Mucosa of descending colon (tissue), 3 donors: ENCODE data around the gene ZDHHC7. TPM values are rescaled to one million over a fixed set of nuclear protein-coding genes. Genes with fewer than 3 reads are reported as not detected.

ENCODE experiments used
- ATAC-seq: fragments of 200-7000 bp; cut with Tn5 transposase; one replicate; pipeline ENCODE4 v1.9.1; 2020; ENCODE audit warnings: mild to moderate bottlenecking, moderate library complexity
- DNase-seq, 3 donors: peaks; one replicate each; pipeline ENCODE4 v3.0.0-alpha.2; 2020
- H3K36me3 ChIP-seq: fragments of 200-600 bp; one replicate; pipeline ENCODE4 v1.8.0; 2021; ENCODE audit warnings: low read depth, mild to moderate bottlenecking
- H3K4me1 ChIP-seq: fragments of 200-600 bp; one replicate; pipeline ENCODE4 v1.8.0; 2021; ENCODE audit warnings: low read depth, mild to moderate bottlenecking
- H3K4me3 ChIP-seq: fragments of 200-600 bp; one replicate; pipeline ENCODE4 v1.8.0; 2021; ENCODE audit warnings: mild to moderate bottlenecking
- H3K9me3 ChIP-seq: fragments of 200-600 bp; one replicate; pipeline ENCODE4 v1.8.0; 2021; ENCODE audit warnings: mild to moderate bottlenecking
- CTCF ChIP-seq: fragments of 200-600 bp; IDR thresholded peaks from one replicate; pipeline ENCODE4 v1.8.0; 2022; ENCODE audit warnings: antibody characterized with exemption, mild to moderate bottlenecking
- intact Hi-C, 2 donors: fragments of 100-400 bp; cut with DNase I in 1 of 2; cut with micrococcal nuclease in 1 of 2; formaldehyde crosslinking; loops; one replicate each; pipeline versions ENCODE4 v1.11.0 to v1.11.1; 2022; cut with DNase I, micrococcal nuclease
- total RNA-seq, 3 donors: library from RNA; stranded (reverse); fragmentation: NEBNext Ultra II Directional in 2 of 3; extraction: Animal tissue kit (Norgen Biotek cat#: 25700) in 2 of 3; gene quantifications; one replicate each; pipeline versions ENCODE4 v1.2.1 to v1.2.4, GENCODE V29; 2021 to 2023
- donor health status: DM: no; HTN: no; CAD: no; lungs with moderate emphysema.
- donor health status: DM: no; HTN: no; CAD: no.
- donor health status: DM: no; HTN: yes; CAD: no.

Gene ZDHHC7
- total RNA-seq, 3 donors from 2014 or later = 69.8 to 96.1 (median 78.7) TPM

- TF ChIP-seq CTCF = no peak
- Histone ChIP-seq H3K9me3 (no peaks in the 10 kb centered on the region), H3K36me3 (no peaks in the 10 kb centered on the region), H3K4me3 (no peak overlapping the region), H3K4me1 (peaks cover 39% of the 10 kb centered on the region)
- DNase-seq = peak; percentile 70 to 85 (median 75)
- intact Hi-C loops = no loop called here
- ATAC-seq = peak; percentile 74
These were observed 17.5 kb upstream of the ZDHHC7 start for GRCh38 chr16:85028685-85029407.

GRCh38 chr16:85027958-85028684 is 16.8 kb upstream of the ZDHHC7 start:
- intact Hi-C loops = no loop called here
- Histone ChIP-seq H3K9me3 (no peaks in the 10 kb centered on the region), H3K36me3 (no peaks in the 10 kb centered on the region), H3K4me1 (peaks cover 39% of the 10 kb centered on the region), H3K4me3 (peak overlapping the region; percentile 60)
- ATAC-seq (peak; percentile 30), DNase-seq (peak in 2 of 3 donors; percentile 48 to 76)
- no peak for TF ChIP-seq CTCF

- Histone ChIP-seq H3K4me3 (peak within 1 kb of the TSS; percentile 60), H3K9me3 (no peaks in the 10 kb centered on the region), H3K36me3 (no peaks in the 10 kb centered on the region), H3K4me1 (peaks cover 39% of the 10 kb centered on the region)
- ATAC-seq (peak; percentile 89), DNase-seq (peak; percentile 96 to 97 (median 96))
- peak; percentile 6 for TF ChIP-seq CTCF
- intact Hi-C loops = no loop called here
These were observed 16.1 kb upstream of the ZDHHC7 start, which contains the start of gene KIAA0513 for GRCh38 chr16:85027349-85027957. KIAA0513 (plus strand) TSS chr16:85027795; CDS start chr16:85067072, 39,277 bp downstream.

GRCh38 chr16:85026703-85027102 is 15.4 kb upstream of the ZDHHC7 start:
- peak overlapping the region; percentile 60 for H3K4me3 ChIP-seq
- H3K4me1 ChIP-seq = peaks cover 39% of the 10 kb centered on the region
- H3K36me3 ChIP-seq = no peaks in the 10 kb centered on the region
- DNase-seq (no peak), ATAC-seq (no peak)
- no peak for TF ChIP-seq CTCF
- intact Hi-C loops = no loop called here
- no peaks in the 10 kb centered on the region for H3K9me3 ChIP-seq

- Histone ChIP-seq H3K9me3 (no peaks in the 10 kb centered on the region), H3K4me3 (no peak overlapping the region), H3K36me3 (no peaks in the 10 kb centered on the region), H3K4me1 (peaks cover 36% of the 10 kb centered on the region)
- ATAC-seq (peak; percentile 34), DNase-seq (peak in 1 of 3 donors; percentile 79)
- intact Hi-C loops = no loop called here
- TF ChIP-seq CTCF = no peak
These were observed 14.7 kb upstream of the ZDHHC7 start for GRCh38 chr16:85025781-85026653.
